HepG2 (cell line): Measurements from ENCODE around the gene PGC. TPM values are rescaled to one million over a fixed set of nuclear protein-coding genes. Genes with fewer than 3 reads are reported as not detected.

Experiments
- GFI1 ChIP-seq: sonication (generic); formaldehyde crosslinking; IDR thresholded peaks from 2 replicates; pipeline ENCODE4 v1.5.0; 2020; ENCODE audit warnings: missing genetic modification reagents, mild to moderate bottlenecking, borderline replicate concordance
- KDM4B ChIP-seq: sonication (generic); formaldehyde crosslinking; IDR thresholded peaks from 2 replicates; pipeline ENCODE4 v1.4.0; 2020; ENCODE audit warnings: missing genetic modification reagents
- MEF2D ChIP-seq: sonication (generic); formaldehyde crosslinking; IDR thresholded peaks from 2 replicates; pipeline ENCODE4 v1.5.1; 2020; ENCODE audit warnings: mild to moderate bottlenecking, missing genetic modification reagents
- NFIB ChIP-seq: sonication (generic); formaldehyde crosslinking; IDR thresholded peaks from 2 replicates; pipeline ENCODE4 v1.9.0; 2021; ENCODE audit warnings: missing genetic modification reagents, mild to moderate bottlenecking, borderline replicate concordance
- PAF1 ChIP-seq: IDR thresholded peaks from 2 replicates; pipeline ENCODE4 v1.6.1; 2016; ENCODE audit warnings: missing genetic modification reagents, missing compliant biosample characterization
- PCBP2 ChIP-seq: fragments of 200-400 bp; formaldehyde crosslinking; optimal IDR thresholded peaks from 2 replicates; pipeline ENCODE3; 2018; ENCODE audit warnings: low read length, low read depth; ENCODE audit not compliant: poor library complexity, severe bottlenecking
- PITX1 ChIP-seq: sonication (generic); formaldehyde crosslinking; IDR thresholded peaks from 2 replicates; pipeline ENCODE4 v1.5.1; 2020; ENCODE audit warnings: mild to moderate bottlenecking, missing genetic modification reagents
- POLR2G ChIP-seq: fragments of 200-400 bp; formaldehyde crosslinking; IDR thresholded peaks from 2 replicates; pipeline ENCODE4 v1.6.1; 2018; ENCODE audit warnings: mild to moderate bottlenecking, low read depth, low read length, moderate library complexity
- RFXAP ChIP-seq: sonication (generic); formaldehyde crosslinking; IDR thresholded peaks from 2 replicates; pipeline ENCODE4 v1.4.0; 2020; ENCODE audit warnings: missing genetic modification reagents, borderline replicate concordance
- SETDB1 ChIP-seq: sonication (generic); formaldehyde crosslinking; IDR thresholded peaks from 2 replicates; pipeline ENCODE4 v1.5.1; 2020; ENCODE audit warnings: missing genetic modification reagents, mild to moderate bottlenecking, borderline replicate concordance
- SMAD1 ChIP-seq: sonication (generic); formaldehyde crosslinking; IDR thresholded peaks from 2 replicates; pipeline ENCODE4 v1.4.0; 2020; ENCODE audit warnings: missing genetic modification reagents, low read depth, mild to moderate bottlenecking, borderline replicate concordance
- SMARCE1 ChIP-seq: fragments of 450-650 bp; IDR thresholded peaks from 2 replicates; pipeline ENCODE4 v1.6.1; 2017; ENCODE audit warnings: borderline replicate concordance
- STAT6 ChIP-seq: sonication (generic); formaldehyde crosslinking; IDR thresholded peaks from 2 replicates; pipeline ENCODE4 v1.4.0; 2020; ENCODE audit warnings: missing genetic modification reagents, mild to moderate bottlenecking, borderline replicate concordance
- SUZ12 ChIP-seq: fragments of 150-350 bp; IDR thresholded peaks from 2 replicates; pipeline ENCODE4 v1.6.1; 2014; ENCODE audit warnings: low read depth, low read length
- TBL1XR1 ChIP-seq: fragments of 150-350 bp; IDR thresholded peaks from 2 replicates; pipeline ENCODE4 v1.6.1; 2014; ENCODE audit warnings: borderline replicate concordance, low read length; ENCODE audit not compliant: partially characterized antibody
- YY1 ChIP-seq: IDR thresholded peaks from 2 replicates; pipeline ENCODE4 v1.6.1; 2011; ENCODE audit warnings: low read length, low read depth, moderate library complexity, mild to moderate bottlenecking; ENCODE audit not compliant: insufficient read depth, insufficient replicate concordance
- ZNF101 ChIP-seq: sonication (generic); formaldehyde crosslinking; IDR thresholded peaks from 2 replicates; pipeline ENCODE4 v1.4.0; 2020; ENCODE audit warnings: mild to moderate bottlenecking, low read depth, missing genetic modification reagents, borderline replicate concordance
- ZNF230 ChIP-seq: sonication (generic); formaldehyde crosslinking; IDR thresholded peaks from 2 replicates; pipeline ENCODE4 v1.4.0; 2020; ENCODE audit warnings: mild to moderate bottlenecking, missing genetic modification reagents
- ZNF232 ChIP-seq: sonication (generic); formaldehyde crosslinking; IDR thresholded peaks from 2 replicates; pipeline ENCODE4 v1.4.0; 2020; ENCODE audit warnings: missing genetic modification reagents, borderline replicate concordance
- ZNF30 ChIP-seq: sonication (generic); formaldehyde crosslinking; IDR thresholded peaks from 2 replicates; pipeline ENCODE4 v1.5.0; 2020; ENCODE audit warnings: mild to moderate bottlenecking, missing genetic modification reagents
- ZNF331 ChIP-seq: sonication (generic); formaldehyde crosslinking; IDR thresholded peaks from 2 replicates; pipeline ENCODE4 v1.4.0; 2020; ENCODE audit warnings: missing genetic modification reagents
- ZNF547 ChIP-seq: sonication (generic); formaldehyde crosslinking; IDR thresholded peaks from 2 replicates; pipeline ENCODE4 v1.5.1; 2020; ENCODE audit warnings: mild to moderate bottlenecking, missing genetic modification reagents
- ZNF549 ChIP-seq: sonication (generic); formaldehyde crosslinking; IDR thresholded peaks from 2 replicates; pipeline ENCODE4 v1.5.0; 2020; ENCODE audit warnings: missing genetic modification reagents
- ZNF615 ChIP-seq: sonication (generic); formaldehyde crosslinking; IDR thresholded peaks from 2 replicates; pipeline ENCODE4 v1.5.0; 2020; ENCODE audit warnings: mild to moderate bottlenecking, missing genetic modification reagents, borderline replicate concordance
- ZNF670 ChIP-seq: sonication (generic); formaldehyde crosslinking; IDR thresholded peaks from 2 replicates; pipeline ENCODE4 v1.8.0; 2022; ENCODE audit warnings: mild to moderate bottlenecking, missing genetic modification reagents, borderline replicate concordance
- ZNF781 ChIP-seq: sonication (generic); formaldehyde crosslinking; IDR thresholded peaks from 2 replicates; pipeline ENCODE4 v1.5.1; 2020; ENCODE audit warnings: borderline replicate concordance, mild to moderate bottlenecking, missing genetic modification reagents; ENCODE audit errors: not compliant biosample characterization
- ZNF850 ChIP-seq: sonication (generic); formaldehyde crosslinking; conservative IDR thresholded peaks from 2 replicates; pipeline ENCODE4 v1.9.0; 2021; ENCODE audit warnings: mild to moderate bottlenecking, missing genetic modification reagents
- polyA plus RNA-seq, 8 experiments: library from polyadenylated mRNA; depleted of rRNA in 3 of 8; stranded (reverse) in 7 of 8; unstranded in 1 of 8; fragments of >200 nt; fragmentation: Illumina TruSeq in 4 of 8; extraction: Trizol in 4 of 8; gene quantifications; 2 replicates each; pipeline versions ENCODE4 v1.2.1 to v1.2.3, GENCODE V29; 2011 to 2016; ENCODE audit warnings: low read depth in 4 of 8, missing spikeins in 1 of 8, mixed read lengths in 1 of 8; ENCODE audit not compliant: insufficient read depth in 1 of 8
- total RNA-seq, 5 experiments: library from RNA; depleted of rRNA; stranded (reverse); fragments of >200 nt; fragmentation: Illumina TruSeq; extraction: Trizol; gene quantifications; 2 replicates each; pipeline ENCODE4 v1.2.3, GENCODE V29; 2016; ENCODE audit warnings: low read depth in 1 of 5

The PGC gene
- total and polyA plus RNA-seq, 2 of the 13 experiments (the other 11 are each of a cell fraction or from before 2014, with no cell fraction given): 426 to 502 TPM

- TF ChIP-seq RFXAP (CRISPR knock-in tag) (peak; percentile 84; the same call in 1 of the 2 replicates), KDM4B (CRISPR knock-in tag) (peak; percentile 92), SUZ12 (0 out of 2 replicates have a peak, but pooled peaks have one; percentile 7), ZNF101 (CRISPR knock-in tag) (no peak), NFIB (CRISPR knock-in tag) (no peak), ZNF615 (CRISPR knock-in tag) (no peak), SETDB1 (CRISPR knock-in tag) (no peak), ZNF232 (CRISPR knock-in tag) (no peak), ZNF547 (CRISPR knock-in tag) (peak; percentile 90; the same call in 1 of the 2 replicates), ZNF850 (no peak), ZNF30 (no peak), PITX1 (peak; percentile 82), SMAD1 (CRISPR knock-in tag) (peak; percentile 96; the same call in 1 of the 2 replicates), PCBP2 (no peak), ZNF670 (CRISPR knock-in tag) (no peak), YY1 (peak; percentile 86), GFI1 (CRISPR knock-in tag) (peak; percentile 40; the same call in 1 of the 2 replicates), MEF2D (CRISPR knock-in tag) (peak; percentile 74; the same call in 1 of the 2 replicates), POLR2G (peak; percentile 58), TBL1XR1 (peak; percentile 61), ZNF549 (CRISPR knock-in tag) (no peak), ZNF331 (CRISPR knock-in tag) (peak; percentile 89), SMARCE1 (no peak), PAF1 (no peak), ZNF230 (peak; percentile 91), ZNF781 (CRISPR knock-in tag) (peak; percentile 49), STAT6 (peak; percentile 67; the same call in 1 of the 2 replicates)
Measured at GRCh38 chr6:41779788-41780550, 32.8 kb upstream of the PGC start, which contains the start of gene FRS3 (continued).
